A172 (cell line): ENCODE results near the gene CRNN. TPM values are rescaled to one million over a fixed set of nuclear protein-coding genes. Genes with fewer than 3 reads are reported as not detected.
A peak's percentile ranks its signal among the peaks of the same experiment; 100 is the strongest.

Experiments used
- DNase-seq: peaks from one replicate; pipeline ENCODE4 v3.0.0-alpha.2; 2015; ENCODE audit warnings: low spot score
- total RNA-seq: library from RNA; depleted of rRNA; stranded (reverse); fragments of >200 nt; shearing (Covaris generic); gene quantifications from 2 replicates; pipeline ENCODE4 v1.2.3, GENCODE V29; 2014; rRNA removed

The CRNN gene
- total RNA-seq, 1 experiment from 2014 or later = not detected

DNA sequence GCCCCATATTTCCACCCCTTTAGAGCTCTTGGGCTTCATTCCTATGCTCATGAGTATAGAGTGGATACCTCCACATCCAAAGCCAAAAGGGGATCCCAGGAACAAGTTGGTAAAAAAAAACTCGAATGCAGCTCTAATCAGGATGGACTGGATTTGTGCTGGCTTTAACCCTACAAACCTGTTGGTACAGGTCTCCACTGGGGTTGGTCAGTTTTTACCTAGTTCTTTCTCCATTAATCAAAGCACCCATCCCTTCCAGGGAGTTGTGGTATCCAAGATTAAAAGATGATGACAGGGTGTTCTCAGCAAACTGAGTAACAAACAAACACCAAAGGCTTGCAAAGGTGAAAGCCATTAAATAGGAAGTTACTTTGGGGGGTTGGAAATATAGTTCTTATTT, 5.9 kb upstream of the CRNN start:
- DNase-seq = no peak

GRCh38 chr1:152415454-152416227, 1.6 kb upstream of the CRNN start:
- DNase-seq = no peak

- DNase-seq = no peak
Measured at GRCh38 chr1:152412756-152413155, 1.3 kb downstream of the CRNN start.

DNA sequence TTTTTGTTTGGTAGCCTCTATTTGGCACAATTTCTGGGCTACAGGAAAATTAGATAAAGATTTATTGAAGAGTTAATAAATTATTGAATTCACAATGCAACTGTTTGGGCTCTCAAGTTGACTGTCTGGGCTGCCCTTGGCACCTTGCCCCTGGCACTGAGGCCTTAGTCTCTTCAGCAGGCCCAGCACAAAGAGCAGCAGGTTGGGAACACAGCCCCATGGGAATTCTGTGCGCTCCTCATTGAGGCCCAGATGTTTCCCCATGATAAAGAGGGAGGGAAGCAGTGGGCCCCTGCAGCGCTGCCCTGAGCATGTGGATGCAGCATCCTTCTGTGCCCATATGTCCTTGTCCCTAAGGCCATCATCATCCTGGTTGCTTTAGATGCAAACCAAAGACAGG, 2.9 kb downstream of the CRNN start:
- no peak for DNase-seq

DNA sequence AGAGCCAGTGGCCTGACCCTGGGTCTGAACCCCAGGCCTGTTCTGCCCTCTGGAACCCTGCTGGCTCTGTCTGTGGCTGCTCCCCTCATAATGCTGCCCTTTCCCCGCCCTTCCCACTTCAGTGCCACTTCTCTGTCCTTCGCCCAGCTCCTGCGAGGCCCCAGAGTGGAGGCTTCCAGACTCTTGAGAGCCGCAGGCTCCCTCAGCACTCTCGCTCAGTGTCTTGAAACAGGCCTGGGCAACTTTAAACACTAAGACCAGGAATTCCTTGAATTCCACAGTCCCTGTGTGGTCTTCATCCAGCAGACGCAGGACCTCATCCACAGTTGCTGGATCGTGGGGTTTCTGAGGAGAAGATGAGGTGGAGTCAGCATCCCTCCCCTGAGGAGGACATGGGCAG, 3.5 kb downstream of the CRNN start:
- peak; percentile 11 for DNase-seq

DNA sequence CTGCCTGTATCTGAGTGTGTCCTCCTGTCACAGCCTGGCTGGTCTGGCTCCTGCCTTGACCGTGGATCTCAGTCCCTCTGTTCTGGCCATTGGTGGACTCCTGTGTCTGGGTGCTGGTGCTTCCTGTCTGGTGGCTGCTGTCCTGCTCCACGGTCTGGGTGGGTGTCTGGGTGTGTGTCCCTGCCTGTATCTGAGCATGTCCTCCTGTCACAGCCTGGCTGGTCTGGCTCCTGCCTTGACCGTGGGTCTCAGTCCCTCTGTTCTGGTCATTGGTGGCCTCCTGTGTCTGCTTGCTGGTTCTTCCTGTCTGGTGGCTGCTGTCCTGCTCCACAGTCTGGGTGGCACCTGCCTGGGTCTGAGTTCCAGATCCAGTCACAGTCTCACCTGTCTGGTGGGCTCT, 4.0 kb downstream of the CRNN start:
- DNase-seq = no peak

- DNase-seq = no peak
Measured at GRCh38 chr1:152408664-152409063, 5.4 kb downstream of the CRNN start.

- peak; percentile 46 for DNase-seq
Measured at GRCh38 chr1:152398812-152399698, 15.0 kb downstream of the CRNN start.

DNA sequence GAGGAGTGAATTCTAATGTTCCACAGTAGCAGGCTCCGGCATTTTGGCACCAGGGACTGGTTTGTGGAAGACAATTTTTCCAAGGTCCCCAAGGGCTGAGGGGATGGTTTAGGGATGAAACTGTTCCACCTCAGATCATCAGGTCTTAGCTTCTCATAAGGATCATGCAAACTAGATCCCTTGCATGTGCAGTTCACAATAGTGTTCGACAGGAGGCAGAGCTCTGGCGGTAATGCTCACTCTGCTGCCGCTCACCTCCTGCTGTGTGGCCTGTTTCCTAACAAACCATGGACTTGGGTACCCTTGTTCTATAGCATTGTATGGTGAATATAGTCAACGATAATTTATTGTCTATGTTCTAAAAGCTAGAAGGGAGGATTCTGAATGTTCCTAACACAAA, 16.6 kb downstream of the CRNN start:
- DNase-seq = peak; percentile 22

DNA sequence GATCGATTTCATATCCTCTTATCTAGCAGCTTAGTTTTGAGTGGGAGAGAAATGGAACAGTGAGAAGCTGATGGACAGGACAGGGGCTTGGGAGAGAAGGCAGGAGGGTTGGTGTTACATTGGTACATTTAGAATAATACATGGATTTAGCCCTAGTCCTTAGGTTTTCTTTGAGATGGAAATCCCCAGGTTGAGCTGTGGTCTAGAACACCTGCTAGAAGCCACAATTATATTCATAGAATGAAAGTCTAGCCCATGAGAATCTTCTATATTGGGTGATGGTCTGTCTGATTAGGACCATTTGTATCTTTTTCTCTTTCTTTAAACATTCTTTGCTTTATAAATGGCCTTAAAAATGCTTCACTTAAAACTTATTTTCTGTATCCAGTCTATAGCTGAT, 19.9 kb downstream of the CRNN start:
- no peak for DNase-seq

DNA sequence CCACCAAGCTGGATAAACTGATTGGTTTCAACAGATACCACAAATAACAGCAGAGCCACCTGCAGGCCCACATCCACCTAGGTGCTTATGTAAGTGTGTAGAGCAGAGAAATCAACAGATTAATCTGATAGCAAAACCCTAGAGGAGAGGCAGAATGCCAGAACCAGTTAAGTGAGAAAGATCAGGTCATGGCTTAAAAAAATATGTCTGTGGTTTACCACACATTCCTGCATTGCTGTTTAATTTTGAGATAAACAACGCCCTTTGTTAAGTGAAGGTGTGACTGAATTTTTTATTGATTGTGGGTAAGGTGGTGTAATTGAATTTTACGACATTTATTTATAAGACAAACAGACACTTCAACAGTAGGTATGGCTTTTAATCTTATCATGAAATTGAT, 21.2 kb downstream of the CRNN start:
- peak; percentile 30 for DNase-seq

- no peak for DNase-seq
Measured at GRCh38 chr1:152388889-152389288, 25.2 kb downstream of the CRNN start.

GRCh38 chr1:152386940-152387339, 27.1 kb downstream of the CRNN start:
- no peak for DNase-seq

GRCh38 chr1:152380932-152381331, 33.1 kb downstream of the CRNN start:
- no peak for DNase-seq

DNA sequence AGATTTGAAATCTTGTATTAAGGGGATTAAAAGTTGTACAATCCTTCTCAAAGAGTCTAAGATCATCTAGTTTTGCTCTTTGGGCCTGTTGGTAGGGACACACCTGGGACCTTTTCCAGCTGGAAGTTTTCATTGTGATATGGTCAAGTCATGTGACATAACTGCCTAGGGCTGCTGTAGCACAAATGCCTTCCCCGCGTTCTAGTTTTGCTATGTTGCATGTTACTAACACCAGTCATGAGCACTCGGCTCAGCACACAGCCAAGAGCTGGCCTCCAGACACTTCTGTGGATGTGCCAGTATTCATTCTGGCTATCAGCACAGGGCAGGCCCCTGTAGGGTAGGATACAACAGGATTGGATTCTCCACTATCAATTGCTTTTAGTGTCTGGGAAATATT, 39.6 kb downstream of the CRNN start:
- DNase-seq = no peak

GRCh38 chr1:152372672-152373071, 41.4 kb downstream of the CRNN start:
- no peak for DNase-seq

DNA sequence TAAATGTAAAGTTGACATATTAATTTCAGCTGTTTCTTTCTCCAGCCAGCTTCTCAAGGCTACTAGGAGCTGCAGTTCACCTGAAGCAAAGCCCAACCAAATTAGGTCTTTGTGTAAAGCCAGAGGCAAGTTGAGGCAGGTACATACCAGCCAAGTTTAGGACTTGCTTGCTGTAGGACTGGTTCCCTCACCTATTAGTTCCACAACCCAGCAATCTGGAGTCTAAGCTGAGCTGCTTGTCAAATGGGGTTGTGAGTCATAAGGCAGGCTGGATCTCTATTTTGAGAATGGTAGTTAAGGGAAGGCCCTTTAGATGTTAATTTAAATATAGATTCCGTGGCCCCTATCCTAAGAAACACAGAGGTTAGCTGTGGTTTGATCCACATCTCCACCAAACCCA, 46.6 kb downstream of the CRNN start:
- DNase-seq = no peak

- DNase-seq = no peak
Measured at GRCh38 chr1:152359906-152360305, 54.2 kb downstream of the CRNN start, which contains the start of gene FLG2. Gene FLG2, minus strand, starts transcription at chr1:152360006. Its CDS starts 1,122 bp downstream, at chr1:152358884.

Other genes starting within 250 kb of the CRNN start
- not detected in 2 replicates for gene HRNR, start 190.1 kb downstream of the CRNN start, total RNA-seq
- gene FLG, start 89.0 kb downstream of the CRNN start, total RNA-seq = not detected in 2 replicates
- gene FLG2, start 54.3 kb downstream of the CRNN start, total RNA-seq = not detected in 2 replicates
- not detected in 2 replicates for gene LCE5A, start 96.5 kb upstream of the CRNN start, total RNA-seq
- gene CRCT1, start 100.2 kb upstream of the CRNN start, total RNA-seq = not detected in 2 replicates
- not detected in 2 replicates for gene LCE3E, start 152.5 kb upstream of the CRNN start, total RNA-seq
- not detected in 2 replicates for gene LCE3D, start 166.3 kb upstream of the CRNN start, total RNA-seq
- gene LCE3C, start 186.0 kb upstream of the CRNN start, total RNA-seq = not detected in 2 replicates
- gene LCE3B, start 199.5 kb upstream of the CRNN start, total RNA-seq = not detected in 2 replicates
- gene LCE3A, start 208.8 kb upstream of the CRNN start, total RNA-seq = not detected in 2 replicates
- not detected in 2 replicates for gene LCE2D, start 249.1 kb upstream of the CRNN start, total RNA-seq